Stimulated activated memory B cell treated with anti-CD40 and anti-IgM and Interleukin-4, amounts not matched to agents 10 μg/mL and 1 μg/mL and 100 μg/mL, for 72 hours (primary cell): Measurements from ENCODE around the gene THADA.
"Not testable (repeated sequence)": the region's sequence is repeated elsewhere in the genome, so short reads cannot be mapped to it uniquely, and the experiment has no call there.

Experiments
- ATAC-seq: fragments of 150-1000 bp; cut with Tn5 transposase; 2 replicates; pipeline ENCODE4 v1.10.0; 2021
- H3K27ac Mint-ChIP-seq: one replicate; pipeline ENCODE4 v1.8.0; 2022; ENCODE audit warnings: mild to moderate bottlenecking, mixed read lengths
- H3K27me3 Mint-ChIP-seq: one replicate; pipeline ENCODE4 v1.8.0; 2022; ENCODE audit warnings: mixed read lengths
- H3K36me3 Mint-ChIP-seq: one replicate; pipeline ENCODE4 v1.8.0; 2022; ENCODE audit warnings: mixed read lengths
- H3K4me1 Mint-ChIP-seq: one replicate; pipeline ENCODE4 v1.8.0; 2022; ENCODE audit warnings: mixed read lengths
- H3K4me3 Mint-ChIP-seq: one replicate; pipeline ENCODE4 v1.8.0; 2022; ENCODE audit warnings: mild to moderate bottlenecking, moderate library complexity, mixed read lengths
- H3K9me3 Mint-ChIP-seq: one replicate; pipeline ENCODE4 v1.8.0; 2022; ENCODE audit warnings: mixed read lengths

THADA gene

DNA sequence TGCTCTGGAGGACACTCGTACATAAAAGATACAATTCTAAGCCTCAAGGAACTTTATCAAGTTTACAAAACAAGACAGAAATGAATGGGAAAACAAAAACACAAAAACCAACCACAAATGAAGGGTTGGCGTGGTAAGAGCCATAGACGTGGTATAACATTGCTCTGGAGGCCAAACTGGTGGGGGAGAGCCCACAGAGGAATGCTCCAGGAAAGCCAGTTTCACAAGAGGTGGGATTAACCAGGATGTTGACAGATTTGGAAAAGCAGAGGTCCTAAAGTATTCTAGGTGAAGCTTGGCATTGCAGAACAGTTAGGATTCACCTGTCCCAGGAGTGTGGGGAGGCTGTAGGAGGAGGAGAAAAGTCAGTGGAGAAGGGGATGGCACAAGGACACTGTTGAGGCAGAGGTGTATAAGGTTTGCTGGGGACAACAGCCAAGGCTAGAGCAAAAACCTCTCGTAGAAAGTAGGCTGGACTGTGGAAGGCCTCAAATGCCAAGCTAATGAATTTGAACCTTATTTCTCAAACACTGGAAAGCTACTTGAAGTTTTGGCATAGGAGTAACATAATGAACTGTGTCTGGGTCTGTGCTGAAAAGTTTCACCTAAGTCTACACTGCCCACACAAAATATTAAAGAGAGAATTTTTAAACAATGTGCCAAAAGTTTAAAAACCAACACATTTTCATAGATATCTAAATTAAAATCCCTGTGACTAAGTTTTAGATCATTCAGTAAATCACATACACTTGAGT is 135.1 kb downstream of the THADA start:
- Mint-ChIP-seq H3K36me3 (peaks cover 36% of the 10 kb centered on the region), H3K27me3 (no peaks in the 10 kb centered on the region), H3K9me3 (no peaks in the 10 kb centered on the region), H3K4me3 (no peak overlapping the region), H3K27ac (peak overlapping the region; percentile 63), H3K4me1 (peaks cover 47% of the 10 kb centered on the region)
- no peak for ATAC-seq

DNA sequence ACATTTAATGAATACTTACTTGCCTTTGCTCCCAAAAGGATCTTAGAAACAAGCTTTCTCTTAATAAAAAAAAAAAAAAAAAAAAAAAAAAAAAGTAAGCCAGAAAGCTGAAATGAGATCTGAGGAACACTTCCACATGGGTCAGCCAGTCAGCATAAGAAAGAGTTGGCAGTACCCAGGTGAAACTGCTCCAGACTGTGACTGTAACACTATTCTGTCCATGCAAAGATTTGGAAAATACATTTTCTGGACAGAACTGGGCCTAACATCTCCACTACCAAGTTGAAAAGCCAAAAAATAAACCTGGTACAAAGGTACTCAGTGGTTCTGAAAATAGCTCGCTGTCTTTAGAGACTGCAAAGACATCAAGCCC is 135.7 kb downstream of the THADA start:
- Mint-ChIP-seq H3K4me1 (peaks cover 54% of the 10 kb centered on the region), H3K9me3 (no peaks in the 10 kb centered on the region), H3K27me3 (no peaks in the 10 kb centered on the region), H3K4me3 (no peak overlapping the region), H3K27ac (peak overlapping the region; percentile 63), H3K36me3 (peaks cover 36% of the 10 kb centered on the region)
- no peak for ATAC-seq

DNA sequence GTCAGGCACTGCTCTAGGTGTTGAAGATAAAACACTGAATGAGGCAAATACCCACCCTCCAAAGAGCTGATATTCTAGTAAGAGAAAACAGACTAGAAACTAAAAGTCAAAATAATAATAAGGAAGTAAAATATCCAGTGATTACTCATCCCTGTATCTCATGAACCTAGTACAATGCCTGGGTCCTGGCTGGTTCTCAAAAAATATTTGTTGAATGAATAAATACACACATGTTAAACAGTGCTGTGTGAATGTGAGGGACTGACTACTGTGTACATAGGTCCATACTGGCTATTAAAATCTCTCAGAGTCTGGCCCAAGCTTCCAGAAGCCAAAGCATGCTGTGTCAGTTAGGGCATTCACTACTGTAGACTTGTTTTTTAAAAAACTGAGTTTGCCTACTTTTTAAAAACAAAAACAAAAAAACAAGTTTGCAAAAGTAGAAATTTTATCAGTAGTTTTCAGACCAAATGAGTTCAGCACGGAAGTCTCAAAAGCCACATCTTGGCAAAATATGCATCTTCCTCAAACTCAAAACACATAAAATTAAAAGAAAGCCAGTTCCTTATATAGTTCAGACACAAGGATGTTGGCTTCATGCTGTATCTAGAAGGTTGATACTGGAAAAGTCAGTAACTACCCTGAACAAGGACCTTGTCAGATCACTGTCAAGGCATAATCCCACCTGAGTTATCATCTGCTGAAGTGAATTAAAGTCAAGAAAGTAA is 136.2 kb downstream of the THADA start:
- Mint-ChIP-seq H3K4me3 (no peak overlapping the region), H3K27me3 (no peaks in the 10 kb centered on the region), H3K9me3 (no peaks in the 10 kb centered on the region), H3K4me1 (peaks cover 54% of the 10 kb centered on the region), H3K36me3 (peaks cover 36% of the 10 kb centered on the region), H3K27ac (no peak overlapping the region)
- ATAC-seq = peak; percentile 34

DNA sequence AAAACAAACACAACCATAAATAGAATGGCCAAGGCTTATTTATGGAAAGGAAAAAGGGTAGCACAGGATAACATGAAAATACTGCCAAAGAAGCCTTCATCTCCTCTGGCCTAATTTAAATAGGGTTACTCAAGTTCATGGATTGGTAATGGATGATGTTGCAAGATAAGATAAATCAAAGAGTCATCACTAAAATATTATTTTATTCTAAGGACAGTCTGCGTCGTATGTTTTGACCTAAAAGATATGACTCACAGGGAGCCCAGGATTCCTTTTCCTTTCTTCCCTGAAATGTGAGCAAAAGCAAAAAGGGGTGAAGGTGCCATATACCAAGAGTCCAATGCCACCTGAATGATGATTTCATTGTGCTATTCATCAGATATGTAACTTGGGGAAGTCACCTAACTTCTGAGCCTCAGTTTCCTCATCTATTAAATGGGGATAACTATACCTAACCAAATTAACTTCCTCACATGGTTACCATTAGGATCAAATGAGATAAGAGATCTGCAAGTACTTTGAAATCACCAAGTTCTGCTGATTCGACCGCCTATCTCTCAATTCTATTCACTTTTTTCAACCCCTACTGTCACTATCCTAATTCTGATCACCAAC is 137.7 kb downstream of the THADA start:
- Mint-ChIP-seq H3K36me3 (peaks cover 33% of the 10 kb centered on the region), H3K27ac (no peak overlapping the region), H3K4me3 (no peak overlapping the region), H3K4me1 (peaks cover 54% of the 10 kb centered on the region), H3K9me3 (no peaks in the 10 kb centered on the region), H3K27me3 (no peaks in the 10 kb centered on the region)
- ATAC-seq = no peak

DNA sequence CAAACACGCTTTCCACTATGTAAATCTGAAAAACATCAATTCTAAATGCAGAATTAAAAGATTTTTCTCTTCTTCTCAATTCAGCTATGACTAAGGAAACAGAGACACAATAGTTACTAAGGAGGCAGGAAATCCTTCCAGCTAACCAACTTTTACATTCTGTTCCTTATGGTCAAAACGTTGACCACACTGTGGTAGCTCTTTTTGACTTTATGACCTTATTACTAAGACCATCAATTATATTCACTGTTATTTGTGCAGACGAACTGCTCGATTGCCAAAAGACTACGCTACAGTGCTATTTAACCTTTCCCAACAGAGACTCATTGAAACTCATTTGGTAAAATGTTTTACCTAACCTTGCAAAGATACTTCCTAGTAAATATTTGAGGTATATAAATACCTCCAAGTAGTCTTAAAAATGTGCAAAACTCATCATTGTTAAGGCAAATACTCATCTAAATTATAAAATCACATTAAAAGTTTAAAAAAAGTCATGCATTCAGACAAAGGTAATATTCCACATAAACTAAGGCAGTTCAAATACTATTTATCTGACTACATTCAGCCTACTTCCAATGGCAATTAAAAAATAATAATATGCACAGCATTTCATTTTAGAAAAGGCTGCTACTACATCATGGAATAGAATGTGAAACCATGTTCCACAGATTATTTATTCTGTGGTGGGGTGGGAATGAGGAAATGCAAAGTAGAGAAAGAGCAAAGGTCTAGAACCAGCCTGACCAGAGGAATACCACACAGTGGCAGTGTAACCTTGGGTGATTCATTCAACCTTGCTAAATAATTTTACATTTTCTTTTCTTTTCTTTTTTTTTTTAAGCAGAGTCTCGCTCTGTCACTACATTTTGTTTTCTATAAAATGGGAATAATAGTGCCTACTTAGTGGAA is 139.9 kb downstream of the THADA start:
- no peak for ATAC-seq
- H3K27ac Mint-ChIP-seq = no peak overlapping the region

DNA sequence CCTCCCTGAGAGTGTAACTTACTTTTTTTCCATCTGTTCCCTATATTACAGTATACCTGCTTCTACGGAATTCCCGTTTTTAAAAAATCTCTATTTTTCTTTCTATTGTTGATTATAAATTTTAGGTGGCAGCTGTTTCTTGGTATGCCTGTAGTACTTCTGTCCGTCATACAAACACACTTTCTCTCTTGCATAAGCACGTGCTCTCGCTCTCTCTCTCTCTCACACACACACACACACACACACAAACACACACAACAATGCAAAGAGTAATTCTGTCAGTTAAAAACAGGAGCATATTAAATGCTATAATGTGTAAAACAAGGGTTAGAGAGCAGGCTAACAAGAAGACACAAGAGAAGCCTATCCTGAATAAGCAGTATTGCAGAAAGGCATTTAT is 140.5 kb downstream of the THADA start:
- Mint-ChIP-seq H3K36me3 (peaks cover 50% of the 10 kb centered on the region), H3K4me1 (peaks cover 30% of the 10 kb centered on the region), H3K27me3 (no peaks in the 10 kb centered on the region), H3K9me3 (peaks cover 7% of the 10 kb centered on the region), H3K27ac (no peak overlapping the region), H3K4me3 (no peak overlapping the region)
- ATAC-seq = no peak

More for the DNA sequence above, 139.9 kb downstream of the THADA start:
- peaks cover 36% of the 10 kb centered on the region for H3K4me1 Mint-ChIP-seq
- H3K36me3 Mint-ChIP-seq = peaks cover 50% of the 10 kb centered on the region
- H3K4me3 Mint-ChIP-seq = no peak overlapping the region
- peaks cover 3% of the 10 kb centered on the region for H3K9me3 Mint-ChIP-seq
- no peaks in the 10 kb centered on the region for H3K27me3 Mint-ChIP-seq

DNA sequence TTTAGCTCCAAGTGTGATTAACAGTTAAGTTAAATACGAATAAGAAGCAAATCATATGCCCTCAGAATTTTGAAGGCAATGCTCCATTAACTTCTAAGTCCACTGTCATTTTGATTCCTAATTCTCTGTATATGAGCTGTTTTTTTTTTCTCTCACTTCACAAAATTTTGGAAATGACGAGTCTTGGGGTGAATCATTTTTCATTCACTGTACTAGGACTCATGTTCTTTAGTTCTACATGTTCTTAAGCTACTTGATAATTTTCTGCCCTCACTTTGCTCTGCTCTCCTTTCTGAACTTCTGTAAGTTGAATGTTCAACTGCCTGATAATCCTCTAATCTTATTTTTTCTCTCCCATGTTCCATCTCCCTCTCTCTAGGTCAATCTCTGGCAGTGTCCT is 141.0 kb downstream of the THADA start:
- H3K4me3 Mint-ChIP-seq = no peak overlapping the region
- ATAC-seq = no peak
- no peaks in the 10 kb centered on the region for H3K27me3 Mint-ChIP-seq
- no peak overlapping the region for H3K27ac Mint-ChIP-seq
- H3K9me3 Mint-ChIP-seq = peaks cover 7% of the 10 kb centered on the region
- peaks cover 30% of the 10 kb centered on the region for H3K4me1 Mint-ChIP-seq
- peaks cover 54% of the 10 kb centered on the region for H3K36me3 Mint-ChIP-seq

DNA sequence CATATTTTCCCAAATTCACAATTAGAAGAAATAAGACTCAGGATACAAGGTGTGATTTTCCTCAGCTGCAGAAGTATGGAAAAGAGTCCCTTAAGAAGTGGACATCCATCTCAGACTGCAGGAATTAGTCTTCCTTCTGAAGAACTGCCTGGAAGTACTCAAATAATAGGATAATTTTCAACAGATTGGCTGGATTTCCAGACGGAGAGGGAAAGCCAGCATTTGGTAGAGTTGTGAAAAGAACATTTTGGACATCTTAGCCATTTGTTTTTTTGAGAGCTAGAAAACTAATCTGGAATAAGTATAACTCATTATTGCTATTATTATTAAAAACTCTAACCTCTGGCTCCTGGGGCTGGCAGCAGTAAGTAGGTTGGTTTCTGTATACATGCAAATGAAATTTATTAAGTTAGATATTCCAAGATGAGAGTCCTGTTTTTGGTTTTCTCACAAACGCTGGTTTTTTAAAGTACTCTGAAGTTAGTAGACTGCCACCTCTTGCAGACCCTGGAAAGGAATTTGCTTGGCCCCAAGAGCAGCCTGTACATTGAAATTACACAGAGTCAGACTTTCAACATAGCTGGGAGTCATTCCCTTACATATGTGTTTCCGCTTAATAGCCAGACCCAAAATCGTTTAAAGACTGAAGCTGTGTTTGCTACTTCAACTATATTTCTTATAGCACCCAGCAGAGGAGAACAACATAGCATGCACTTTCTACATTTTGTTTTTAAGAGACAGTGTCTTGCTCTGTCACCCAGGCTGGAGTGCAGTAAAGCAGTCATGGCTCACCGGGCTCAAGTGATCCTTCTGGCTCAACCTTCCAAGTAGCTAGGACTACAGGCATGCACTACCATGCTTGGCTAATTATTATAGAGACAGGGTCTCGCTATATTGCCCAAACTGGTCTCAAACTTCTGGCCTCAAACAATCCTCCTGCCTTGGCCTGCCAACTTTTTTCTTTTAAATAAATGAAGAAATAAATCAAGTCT is 142.4 kb downstream of the THADA start:
- peaks cover 7% of the 10 kb centered on the region for H3K9me3 Mint-ChIP-seq
- no peak overlapping the region for H3K4me3 Mint-ChIP-seq
- H3K27me3 Mint-ChIP-seq = no peaks in the 10 kb centered on the region
- H3K4me1 Mint-ChIP-seq = peaks cover 23% of the 10 kb centered on the region
- no peak overlapping the region for H3K27ac Mint-ChIP-seq
- H3K36me3 Mint-ChIP-seq = peaks cover 60% of the 10 kb centered on the region
- no peak for ATAC-seq

DNA sequence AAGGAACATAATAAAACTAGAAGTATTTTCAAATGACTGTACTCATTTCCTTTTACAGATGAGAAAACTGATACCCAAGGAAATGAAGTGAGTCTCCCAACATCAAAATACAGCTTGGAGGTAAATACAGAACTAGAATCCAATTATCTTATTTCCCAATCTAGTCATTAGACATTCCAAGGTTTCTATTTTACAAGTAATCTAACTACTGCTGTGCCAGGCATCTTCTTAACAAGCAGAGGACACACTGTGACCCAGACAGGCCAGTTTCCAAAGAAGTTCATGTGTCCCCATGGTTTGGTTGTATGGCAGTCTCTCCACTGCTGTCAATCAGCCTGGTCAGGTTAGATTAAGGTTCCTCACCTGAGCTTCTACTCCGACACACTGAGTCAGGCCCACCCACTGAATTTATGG is 143.5 kb downstream of the THADA start:
- Mint-ChIP-seq H3K27ac (no peak overlapping the region), H3K9me3 (peaks cover 7% of the 10 kb centered on the region), H3K4me3 (no peak overlapping the region), H3K27me3 (no peaks in the 10 kb centered on the region), H3K36me3 (peaks cover 58% of the 10 kb centered on the region), H3K4me1 (peaks cover 16% of the 10 kb centered on the region)
- no peak for ATAC-seq

DNA sequence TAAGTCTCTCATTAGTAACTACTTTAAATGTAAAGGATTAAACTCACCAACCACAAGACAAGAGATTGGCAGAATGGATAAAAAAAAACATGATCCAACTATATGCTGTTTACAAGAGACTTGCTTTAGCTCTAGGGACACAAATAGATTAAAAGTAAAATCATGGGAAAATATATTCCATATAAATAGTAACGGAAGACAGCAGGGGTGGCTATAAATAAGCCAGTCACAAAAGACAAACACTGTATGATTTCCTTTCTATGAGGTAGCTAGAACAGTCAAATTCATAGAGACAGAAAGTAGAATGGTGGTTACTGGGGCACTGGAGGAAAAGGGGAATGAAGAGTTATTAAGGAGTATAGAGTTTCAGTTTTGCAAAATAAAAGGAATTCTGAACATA is 145.2 kb downstream of the THADA start:
- Mint-ChIP-seq H3K27me3 (no peaks in the 10 kb centered on the region), H3K36me3 (peaks cover 62% of the 10 kb centered on the region), H3K4me1 (peaks cover 5% of the 10 kb centered on the region), H3K27ac (no peak overlapping the region), H3K4me3 (no peak overlapping the region), H3K9me3 (peaks cover 7% of the 10 kb centered on the region)
- ATAC-seq = no peak

DNA sequence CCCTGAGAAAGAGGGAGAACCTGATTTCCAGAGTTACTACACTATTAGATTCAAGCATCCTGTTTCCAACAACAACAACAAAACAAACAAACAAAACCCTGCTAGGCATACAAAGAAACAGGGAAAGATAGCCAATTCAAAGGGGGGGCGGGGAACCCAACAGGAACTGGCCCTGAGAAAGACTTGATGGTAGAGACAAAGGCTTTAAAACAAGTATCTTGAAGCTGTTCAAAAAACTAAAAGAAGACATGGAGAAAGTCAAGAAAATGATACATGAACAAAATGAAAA is 147.1 kb downstream of the THADA start:
- Mint-ChIP-seq H3K27ac (no peak overlapping the region), H3K36me3 (peaks cover 60% of the 10 kb centered on the region), H3K9me3 (peaks cover 7% of the 10 kb centered on the region), H3K4me1 (no peaks in the 10 kb centered on the region), H3K4me3 (no peak overlapping the region), H3K27me3 (no peaks in the 10 kb centered on the region)
- no peak for ATAC-seq

DNA sequence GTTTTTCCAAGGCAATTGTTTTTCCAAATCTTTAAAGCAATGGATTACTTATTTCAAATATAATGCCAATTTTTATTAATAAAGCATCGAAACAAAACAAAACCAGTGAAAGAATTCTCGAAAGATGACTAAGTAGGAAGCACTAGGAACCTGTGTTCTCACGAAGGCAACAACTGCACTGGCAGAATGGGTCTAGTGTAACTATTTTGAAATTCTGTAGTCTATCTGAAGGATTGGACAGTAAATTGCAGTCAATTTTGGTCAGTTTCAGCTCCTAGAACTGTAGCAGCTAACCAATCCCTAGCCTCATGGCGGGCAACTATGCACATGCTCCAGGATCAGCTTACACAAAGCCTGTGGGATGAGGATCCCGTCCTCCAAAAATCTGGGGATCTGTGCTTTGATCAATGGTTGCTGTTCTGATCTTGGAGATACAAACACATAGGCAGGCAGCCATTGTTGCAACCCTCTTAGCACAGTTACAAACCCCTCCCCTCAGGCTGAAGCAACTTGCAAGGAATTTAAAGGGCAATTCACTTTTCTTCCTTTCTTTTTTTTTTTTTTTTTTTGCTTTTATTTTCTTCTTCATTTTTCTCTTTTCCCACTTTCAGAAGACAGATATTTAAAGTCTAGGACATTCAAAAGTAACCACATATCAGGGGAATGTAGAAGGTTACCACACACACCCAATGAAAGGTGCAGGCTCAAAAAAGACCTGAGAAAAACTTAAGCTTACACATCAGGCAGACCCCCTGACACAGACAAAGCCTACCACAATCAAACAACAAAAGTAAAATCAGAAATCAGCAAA is 147.6 kb downstream of the THADA start:
- H3K9me3 Mint-ChIP-seq = peaks cover 7% of the 10 kb centered on the region
- H3K36me3 Mint-ChIP-seq = peaks cover 65% of the 10 kb centered on the region
- no peaks in the 10 kb centered on the region for H3K4me1 Mint-ChIP-seq
- no peak overlapping the region for H3K27ac Mint-ChIP-seq
- H3K27me3 Mint-ChIP-seq = no peaks in the 10 kb centered on the region
- no peak for ATAC-seq
- H3K4me3 Mint-ChIP-seq = no peak overlapping the region

DNA sequence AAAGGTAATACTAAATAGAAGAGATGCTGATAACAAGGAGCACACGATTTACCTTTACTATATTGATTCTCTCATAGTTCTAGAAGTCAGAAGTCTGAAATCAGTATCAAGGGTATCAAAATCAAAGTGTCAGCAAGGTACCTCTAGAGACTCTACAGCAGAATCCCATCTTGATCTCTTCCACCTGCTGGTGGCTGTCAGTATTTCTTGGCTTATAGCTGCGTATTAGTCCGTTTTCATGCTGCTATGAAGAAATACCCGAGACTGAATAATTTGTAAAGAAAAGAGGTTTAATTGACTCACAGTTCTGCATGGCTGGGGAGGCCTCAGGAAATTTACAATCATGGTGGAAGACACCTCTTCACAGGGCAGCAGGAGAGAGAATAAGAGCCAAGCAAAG is 149.1 kb downstream of the THADA start:
- H3K4me1 Mint-ChIP-seq, H3K9me3 Mint-ChIP-seq: not testable (repeated sequence)

More for the DNA sequence above, 149.1 kb downstream of the THADA start:
- H3K4me3 Mint-ChIP-seq, ATAC-seq, H3K27me3 Mint-ChIP-seq, H3K27ac Mint-ChIP-seq: not testable (repeated sequence)
- H3K36me3 Mint-ChIP-seq = peaks cover 70% of the 10 kb centered on the region
